GM21737 (cell line): ENCODE results near the gene ALKBH2.

Experiments
- ATAC-seq: cut with Tn5 transposase; IDR thresholded peaks from one replicate; pipeline ENCODE4 v1.9.1; 2021; ENCODE audit warnings: mild to moderate bottlenecking, moderate library complexity; ENCODE audit not compliant: unreplicated experiment

Gene ALKBH2

DNA sequence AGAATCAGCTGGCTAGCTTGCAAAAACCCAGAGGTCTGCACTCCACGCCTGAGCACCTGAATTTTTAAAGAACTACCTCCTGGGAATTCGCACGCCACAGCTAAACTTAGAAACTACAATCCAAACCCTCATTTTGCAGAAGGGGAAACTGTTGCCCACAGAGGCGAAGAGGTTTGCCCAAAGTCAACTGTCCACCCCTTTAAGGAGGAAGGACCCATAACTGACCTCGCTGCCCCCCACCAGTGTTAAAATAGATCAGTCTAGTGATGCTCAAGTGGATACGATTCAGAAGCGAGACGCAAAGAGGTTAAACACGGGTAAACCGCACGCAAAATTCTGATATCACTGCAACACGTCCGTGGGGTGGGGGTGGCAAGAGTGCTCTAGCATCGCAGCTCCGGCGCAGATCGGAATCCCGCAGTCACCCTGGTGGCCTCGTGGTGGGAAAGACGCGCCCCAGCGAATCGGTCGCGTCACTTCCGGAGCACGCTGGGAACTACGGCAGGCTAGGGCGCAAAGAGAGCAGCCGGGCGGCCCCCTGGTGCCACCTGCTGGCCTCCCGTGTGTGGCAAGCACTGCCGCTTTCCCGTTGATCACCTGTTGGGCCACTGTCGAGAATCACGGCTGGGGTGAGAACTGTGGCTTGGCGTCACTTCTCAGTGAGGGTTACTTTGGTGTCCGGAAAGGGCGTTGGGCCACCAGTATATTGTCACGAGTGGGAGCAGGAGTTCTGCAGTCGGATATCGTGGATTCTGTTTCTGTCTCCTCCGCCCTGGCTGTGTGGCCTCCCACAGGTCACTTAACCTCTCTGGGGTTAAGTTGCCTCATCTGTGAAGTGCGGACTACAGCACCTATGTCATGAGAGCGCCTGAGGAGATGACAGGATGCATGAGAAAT is at the start of gene ALKBH2:
ALKBH2 (minus strand) TSS at position 451 of the 897 bp plus-strand sequence. CDS start 686 bp downstream, outside the sequence.
- ATAC-seq, result peak; percentile 67

DNA sequence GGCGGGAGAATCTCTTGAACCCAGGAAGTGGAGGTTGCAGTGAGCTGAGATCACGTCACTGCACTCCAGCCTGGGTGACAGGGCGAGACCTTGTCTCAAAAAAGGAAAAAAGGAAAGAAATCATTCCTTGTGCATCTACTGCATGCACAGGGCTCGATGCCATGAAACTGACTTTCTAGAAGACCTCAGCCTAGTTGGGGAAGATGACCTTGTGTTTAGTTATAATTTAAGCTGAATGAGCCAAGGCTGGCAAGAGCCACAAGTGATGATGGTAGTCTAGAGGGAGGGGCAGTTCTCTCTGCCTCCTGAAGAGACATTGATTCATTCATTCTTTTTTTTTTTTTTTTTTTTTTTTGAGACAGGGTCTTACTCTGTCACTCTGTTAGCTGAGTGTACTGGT is 47.3 kb upstream of the ALKBH2 start:
- no peak for ATAC-seq

DNA sequence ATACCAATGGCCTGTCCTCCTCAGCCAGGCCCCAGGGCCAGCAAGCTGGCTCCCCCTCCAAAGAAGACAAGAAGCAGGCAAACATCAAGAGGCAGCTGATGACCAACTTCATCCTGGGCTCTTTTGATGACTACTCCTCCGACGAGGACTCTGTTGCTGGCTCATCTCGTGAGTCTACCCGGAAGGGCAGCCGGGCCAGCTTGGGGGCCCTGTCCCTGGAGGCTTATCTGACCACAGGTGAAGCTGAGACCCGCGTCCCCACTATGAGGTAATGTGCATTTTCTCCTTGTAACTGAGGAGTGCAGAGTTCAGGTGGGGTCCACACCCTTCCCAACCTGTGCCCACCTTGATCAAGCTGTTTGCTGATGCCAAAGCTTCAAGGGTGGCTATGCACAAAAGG is 46.5 kb upstream of the ALKBH2 start:
- no peak for ATAC-seq

DNA sequence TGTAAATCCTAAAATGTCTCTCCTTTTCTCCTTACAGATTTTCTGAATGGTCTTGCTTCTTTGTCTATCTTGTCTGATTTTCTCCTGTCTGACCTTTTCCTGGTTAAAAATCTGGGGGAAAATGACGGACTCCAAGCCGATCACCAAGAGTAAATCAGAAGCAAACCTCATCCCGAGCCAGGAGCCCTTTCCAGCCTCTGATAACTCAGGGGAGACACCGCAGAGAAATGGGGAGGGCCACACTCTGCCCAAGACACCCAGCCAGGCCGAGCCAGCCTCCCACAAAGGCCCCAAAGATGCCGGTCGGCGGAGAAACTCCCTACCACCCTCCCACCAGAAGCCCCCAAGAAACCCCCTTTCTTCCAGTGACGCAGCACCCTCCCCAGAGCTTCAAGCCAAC is 46.1 kb upstream of the ALKBH2 start:
- no peak for ATAC-seq

DNA sequence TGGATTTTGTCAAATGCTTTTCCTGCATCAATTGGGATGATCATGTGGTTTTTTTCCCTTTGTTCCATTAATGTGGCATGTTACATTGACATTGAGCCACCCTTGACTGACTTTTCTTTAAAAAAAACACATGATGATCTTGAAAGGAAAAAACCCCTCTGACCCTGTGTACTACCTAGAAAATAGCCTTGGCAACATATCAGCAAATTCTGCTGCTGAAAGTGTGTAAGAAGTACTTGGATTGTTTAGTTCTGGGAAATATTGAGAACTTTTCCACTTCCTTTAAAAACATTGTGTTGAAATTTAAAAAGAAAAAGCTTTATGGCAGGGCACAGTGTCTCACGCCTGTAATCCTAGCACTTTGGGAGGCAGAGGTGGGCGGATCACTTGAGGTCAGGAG is 43.8 kb upstream of the ALKBH2 start:
- no peak for ATAC-seq

DNA sequence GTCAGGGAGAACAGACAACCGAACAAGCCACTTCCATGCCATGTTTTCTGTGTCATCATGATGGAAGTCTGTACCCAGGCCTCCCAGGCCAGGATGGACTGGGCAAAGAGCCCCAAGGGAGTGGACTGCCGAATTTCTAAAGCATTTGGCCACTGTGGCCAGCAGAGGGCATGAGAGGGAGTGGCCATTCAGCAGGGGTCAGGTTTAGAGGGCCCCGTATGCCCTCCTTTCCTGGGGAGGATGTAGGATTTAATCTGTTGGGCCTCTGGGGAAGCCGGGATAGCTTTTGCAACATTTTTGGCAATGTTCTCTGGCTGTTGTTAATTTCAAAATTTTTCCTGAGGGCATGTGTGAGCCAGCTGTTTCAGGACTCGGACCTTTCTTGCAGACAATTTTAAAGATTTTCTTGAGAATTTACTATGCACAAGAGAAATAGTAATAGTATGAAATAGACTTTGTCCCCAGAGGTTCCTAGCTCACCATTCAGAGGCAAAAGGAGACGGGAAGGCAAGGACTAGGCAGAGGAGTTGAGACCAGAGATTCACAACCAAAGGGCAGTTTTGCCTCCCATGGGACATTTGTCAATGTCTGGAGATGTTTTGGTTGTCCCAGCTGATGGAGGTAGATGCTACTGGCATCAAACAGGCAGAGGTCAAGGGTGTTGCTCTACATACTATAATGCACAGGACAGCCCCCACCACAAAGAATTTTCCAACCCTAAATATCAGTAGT is 41.1 kb upstream of the ALKBH2 start:
- no peak for ATAC-seq

DNA sequence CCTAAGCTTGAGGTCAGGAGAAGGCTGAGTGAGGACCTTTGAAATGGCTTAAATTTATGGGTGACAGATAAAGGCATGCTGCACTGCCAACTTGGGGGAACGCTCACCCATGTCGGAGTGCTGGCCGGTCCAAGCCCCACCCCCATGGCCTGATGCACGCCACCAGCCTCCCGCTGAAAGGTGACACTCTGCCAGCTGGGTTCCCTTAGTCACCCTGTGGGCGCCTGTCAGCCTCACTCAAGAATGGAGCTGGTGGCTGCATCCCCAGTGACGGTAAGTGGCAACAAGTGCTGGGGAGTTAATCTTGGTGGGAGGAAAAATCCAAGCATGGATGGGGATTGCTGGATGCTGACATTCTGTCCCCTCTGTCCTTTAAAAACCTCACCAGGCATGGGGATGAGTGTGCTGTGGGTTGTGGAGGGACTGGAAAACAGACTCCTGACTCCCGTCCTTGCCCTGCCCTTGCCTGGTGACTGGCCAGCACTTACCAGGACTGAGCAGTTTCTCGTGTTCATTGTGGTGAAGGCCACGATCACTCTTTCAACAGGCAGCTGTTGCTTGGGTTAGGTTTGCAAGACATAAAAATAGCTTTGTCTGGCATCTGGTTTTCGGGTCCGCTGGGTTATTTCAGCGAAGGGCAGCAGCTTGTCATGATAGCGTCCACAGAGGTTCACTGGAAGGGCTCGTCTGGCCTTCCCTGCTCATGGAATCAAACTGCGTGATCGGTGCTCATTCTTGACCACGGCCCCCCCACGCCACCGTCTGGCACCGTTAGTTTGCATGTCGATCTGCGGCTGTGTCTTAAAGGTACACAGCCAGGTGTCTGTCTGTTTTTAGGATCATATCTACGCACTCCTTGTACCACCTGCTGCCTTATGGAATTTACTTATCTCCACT is 38.1 kb upstream of the ALKBH2 start:
- ATAC-seq, result no peak

DNA sequence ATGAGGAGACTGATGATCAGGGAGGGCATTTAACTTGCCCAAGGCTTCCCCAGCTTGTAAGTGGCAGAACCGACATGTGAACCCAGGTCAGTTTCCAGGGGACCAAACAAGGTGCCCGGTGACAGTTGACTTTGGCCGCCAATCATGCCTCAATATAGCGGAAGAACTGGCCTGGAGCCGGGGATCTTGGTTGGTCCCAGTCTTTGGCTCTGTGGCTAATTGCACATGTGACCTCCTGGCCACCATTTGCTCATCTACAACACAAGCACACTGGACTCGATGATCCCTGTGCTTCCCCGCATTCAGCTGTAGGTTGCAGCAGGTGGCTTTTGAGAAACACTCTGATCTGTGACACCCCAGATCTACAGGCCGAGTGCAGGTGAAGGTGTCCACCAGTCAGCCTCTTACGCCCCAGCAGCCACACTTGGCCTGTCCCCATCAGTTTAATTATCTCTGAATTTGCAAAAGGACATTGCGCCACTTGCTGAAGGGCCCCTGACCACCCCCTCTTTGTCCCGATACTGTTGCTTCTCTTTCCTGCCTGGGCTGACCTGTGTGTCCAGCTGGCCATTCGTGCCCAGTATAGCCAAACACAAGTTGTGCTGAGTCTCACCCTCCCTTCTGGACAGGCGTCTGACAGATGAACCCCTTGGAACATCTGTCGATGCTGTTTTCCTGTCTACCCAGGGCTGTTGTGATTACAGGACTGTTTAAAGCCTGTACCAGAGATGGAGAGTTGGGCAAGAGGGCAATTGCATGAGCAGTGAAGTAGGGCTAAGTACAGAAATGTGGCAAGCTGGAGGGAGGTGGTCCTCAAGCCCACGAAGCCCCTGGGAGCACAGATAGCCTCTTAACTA is 37.3 kb upstream of the ALKBH2 start:
- no peak for ATAC-seq

DNA sequence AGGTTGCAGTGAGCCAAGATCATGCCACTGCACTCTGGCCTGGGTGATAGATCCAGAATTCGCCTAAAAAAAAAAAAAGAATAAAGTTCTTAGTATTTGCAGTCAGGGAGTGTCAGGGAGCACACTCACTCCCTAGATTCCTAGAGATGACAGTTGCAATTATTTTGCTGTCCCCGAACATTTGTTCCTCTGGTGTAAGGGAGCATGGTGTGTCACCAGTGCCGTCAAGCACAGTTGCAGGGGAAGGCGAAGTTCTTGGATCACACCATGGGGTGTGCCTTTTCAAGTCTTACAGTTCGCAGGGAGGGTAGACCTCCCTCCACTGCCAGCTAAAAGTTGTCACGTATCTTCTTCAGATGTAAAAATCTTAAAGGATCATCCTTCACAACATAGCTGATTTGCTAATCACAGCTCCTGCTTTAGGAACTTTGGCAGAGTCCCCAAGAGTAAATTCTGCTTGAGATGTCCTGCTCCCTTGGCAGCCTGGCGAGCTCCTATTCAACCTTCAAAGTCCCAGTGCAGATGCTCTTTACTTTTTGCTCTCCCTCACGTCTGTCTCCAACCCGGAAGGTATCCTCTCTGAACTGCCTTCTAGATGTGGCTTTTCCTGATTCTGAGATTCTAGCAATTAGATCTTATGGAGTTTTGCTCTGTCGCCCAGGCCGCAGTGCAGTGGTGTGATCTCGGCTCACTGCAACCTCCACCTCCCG is 34.4 kb upstream of the ALKBH2 start:
- no peak for ATAC-seq

DNA sequence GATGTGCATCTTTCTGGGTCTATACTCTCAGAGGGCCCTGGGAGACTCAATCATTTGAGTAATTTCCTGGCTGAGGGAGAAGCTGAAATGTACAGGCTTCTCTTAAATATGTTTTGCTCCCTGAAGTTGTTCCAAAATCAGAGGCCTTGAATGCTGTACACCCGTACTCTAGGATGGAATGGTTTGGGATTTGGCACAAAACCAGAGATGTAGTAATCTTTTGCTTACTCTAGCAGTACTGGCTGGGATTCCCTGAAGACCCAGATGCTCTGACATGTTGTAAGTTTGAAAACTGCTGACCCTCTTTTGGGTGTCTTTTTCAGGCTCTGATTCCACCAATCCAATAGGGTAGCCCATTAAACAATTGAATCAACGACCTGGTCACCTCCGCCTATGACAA is 33.5 kb upstream of the ALKBH2 start:
- no peak for ATAC-seq

DNA sequence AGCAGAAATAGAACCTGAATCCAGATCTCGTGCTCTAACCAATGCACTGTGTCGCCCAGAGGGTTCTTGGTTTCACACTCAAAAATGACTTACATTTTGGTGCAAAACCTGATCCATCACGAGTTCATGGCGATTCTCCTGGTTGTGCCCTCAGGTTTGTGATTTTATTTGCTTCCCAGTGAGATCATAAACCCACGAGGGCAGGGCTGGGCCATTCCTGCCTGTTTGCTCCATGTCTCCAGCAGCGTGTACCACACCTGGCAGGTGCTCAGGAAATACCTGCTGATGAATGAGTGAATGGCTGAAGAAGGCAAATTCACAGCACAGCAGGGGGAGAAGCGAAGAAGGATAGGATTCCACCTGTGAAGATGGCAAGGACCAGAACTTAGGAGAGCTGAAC is 32.5 kb upstream of the ALKBH2 start:
- no peak for ATAC-seq

DNA sequence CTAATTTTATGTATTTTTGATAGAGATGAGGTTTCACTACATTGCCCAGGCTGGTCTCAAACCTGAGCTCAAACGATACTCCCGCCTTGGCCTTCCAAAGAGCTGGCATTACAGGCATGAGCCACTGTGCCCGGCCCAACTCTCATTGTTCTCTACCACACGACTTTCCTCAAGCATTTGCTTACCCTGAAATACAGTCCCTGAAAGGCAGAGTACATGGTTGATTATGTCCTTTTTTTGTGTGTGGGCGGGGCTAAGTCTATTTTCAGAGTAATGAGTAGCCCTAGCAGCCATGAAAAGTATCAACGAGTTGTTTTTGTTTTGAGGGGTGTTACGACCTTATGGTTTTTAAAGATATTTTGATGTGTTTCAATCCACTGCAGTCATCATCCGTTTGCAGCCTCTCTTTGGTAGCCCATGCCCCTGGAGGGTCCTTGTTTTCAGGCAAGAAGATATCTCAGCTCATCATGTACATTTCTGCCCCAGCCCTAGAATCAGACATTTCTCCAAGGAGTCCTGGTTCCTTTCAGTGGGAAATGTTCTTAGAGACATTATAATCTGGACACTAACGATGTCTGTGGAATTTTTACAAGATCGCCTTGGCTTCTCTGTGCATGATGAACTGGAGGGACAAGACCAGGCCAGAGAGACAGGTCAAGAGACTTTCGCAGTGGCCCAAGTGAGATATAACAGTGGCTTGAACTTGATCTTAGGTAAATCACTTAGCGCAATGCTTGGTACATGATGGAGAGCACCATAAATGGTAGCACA is 31.8 kb upstream of the ALKBH2 start:
- no peak for ATAC-seq

DNA sequence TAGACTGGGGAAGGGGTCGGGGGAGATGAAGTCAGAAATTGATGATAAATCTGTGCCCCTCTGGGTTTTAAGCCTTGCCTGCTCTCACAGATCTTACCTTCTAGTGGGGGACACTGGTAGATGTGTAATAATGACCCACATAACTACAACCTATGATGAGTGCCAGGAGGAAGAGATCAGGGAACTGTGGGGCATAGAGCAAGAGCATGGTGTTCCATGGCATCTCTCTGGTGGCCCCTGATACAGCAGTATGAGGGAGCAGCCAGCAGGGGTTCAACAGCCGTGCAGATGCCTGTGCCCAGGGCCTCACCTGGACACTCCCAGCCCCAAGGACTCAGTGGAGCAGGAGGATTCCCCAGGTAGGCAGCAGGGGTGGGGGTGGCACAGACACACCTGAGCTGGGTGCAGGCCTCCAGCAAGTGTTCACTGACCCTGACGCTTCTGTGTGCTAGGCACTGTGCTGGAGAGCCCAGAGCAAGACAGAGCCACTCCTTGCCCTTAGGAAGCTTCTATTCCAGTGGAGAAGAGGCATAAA is 28.1 kb upstream of the ALKBH2 start:
- no peak for ATAC-seq

DNA sequence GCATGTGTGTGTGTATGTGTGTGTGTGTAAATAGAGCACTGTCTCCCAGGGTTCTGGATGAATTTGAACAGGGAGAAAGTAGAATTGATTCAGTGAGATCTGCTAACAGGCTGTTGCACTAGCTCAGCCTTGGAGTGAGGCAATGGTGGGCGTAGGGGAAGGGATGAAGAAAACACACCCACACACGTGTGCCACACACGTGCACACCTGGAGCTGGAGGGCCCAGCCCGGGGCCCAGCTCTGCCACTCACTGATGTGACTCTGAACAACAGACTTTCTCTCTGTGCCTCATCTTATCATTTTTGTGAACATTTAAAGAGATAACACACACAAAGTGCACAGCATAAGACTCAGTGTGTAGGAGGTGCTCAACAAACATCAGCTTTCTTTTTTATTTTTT is 27.3 kb upstream of the ALKBH2 start:
- ATAC-seq, result no peak

DNA sequence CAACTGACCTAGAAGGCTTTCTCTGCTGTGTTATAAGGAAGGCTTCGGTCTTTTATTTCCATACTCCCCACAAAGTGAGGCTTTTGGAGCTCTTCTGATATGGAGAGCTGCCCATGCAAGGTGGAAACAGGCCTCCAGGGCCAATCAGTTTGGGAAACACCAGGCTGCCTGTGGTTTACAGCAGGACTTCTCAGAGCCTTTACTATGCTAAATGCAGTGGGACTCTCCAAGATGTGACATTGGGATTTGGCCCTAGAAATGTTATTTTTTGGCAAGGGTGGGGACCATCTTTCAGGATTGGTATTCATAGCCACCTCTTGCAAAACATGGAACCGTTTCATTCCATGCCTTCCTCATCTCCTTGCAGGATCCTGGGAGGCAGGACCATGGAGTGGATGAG is 26.8 kb upstream of the ALKBH2 start:
- no peak for ATAC-seq

DNA sequence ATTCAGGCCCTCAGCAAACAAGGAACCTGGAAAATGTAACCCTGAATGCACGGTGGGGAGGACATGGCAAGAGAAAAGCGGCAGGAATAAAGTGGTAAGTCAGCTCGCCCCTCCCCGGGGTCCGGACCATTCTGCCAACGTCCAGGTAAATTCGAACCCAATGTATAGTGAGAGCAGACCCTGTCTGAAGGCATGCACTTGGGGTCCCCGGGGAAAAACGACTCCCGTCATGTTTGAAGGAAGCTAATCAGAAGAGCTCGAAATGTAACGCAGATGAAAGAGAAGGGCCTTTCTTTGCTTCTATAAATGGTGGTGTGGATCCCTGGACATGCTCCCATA is 23.3 kb upstream of the ALKBH2 start:
- no peak for ATAC-seq

DNA sequence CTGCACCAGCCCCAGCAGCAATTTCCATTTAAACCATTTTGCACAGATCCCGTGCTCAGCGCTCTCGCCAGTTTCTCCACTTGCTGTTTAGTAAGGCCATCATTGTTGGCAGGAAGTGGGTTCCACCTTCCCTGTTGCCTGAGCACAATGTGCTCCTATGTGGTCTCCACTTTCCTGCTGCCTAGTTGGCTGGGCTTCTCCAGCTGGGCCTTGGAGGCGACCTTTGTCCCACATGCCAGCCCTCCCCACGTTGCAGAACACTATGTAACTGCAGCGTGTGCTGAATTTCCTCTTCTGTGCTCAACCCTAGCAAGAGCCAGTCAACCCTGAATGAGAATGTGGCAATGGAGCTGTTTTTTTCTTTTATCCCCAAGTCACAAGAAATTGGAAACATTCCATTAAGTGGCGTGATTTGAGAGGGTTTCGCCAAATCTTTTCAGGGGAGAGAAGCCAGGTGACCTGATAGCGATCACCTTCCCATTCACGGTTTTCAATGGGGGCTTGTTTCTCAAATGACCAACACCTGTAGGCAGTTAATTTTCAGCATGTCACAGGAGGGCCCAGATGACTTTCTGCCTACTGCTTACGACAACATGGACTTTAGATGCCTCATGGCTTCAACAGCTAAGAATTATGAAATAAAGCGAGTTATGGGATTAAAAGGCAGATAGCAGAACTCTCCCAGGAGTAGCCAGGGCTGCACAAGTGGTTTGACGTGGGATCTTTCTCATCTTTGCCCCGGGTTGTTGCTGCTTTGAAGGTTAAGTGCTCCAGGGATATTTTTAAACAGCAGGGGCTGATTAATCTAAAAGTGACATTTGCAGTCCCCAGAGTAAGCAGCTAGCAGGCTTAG is 22.7 kb upstream of the ALKBH2 start, which contains the start of gene ACACB:
ACACB (plus strand) TSS at position 830 of the 853 bp plus-strand sequence. CDS start 22,819 bp downstream, outside the sequence.
- ATAC-seq, result no peak

DNA sequence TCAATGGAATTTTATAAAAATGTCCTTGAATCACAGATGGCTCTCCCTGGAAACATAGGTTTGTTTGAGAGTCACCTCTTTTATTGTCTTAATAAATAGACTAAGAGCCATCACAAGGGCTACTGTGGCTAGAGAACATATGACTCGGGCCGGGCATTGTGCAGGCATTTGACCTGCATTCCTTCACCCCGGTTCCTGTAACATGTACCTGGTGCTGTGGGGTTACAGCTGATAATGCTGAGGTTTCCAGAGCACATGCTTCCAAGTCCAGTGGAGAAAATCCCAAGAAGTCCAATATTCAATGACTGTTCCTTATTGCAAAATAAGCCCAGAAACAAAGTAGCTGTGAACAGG is 22.1 kb upstream of the ALKBH2 start:
- ATAC-seq, result no peak
